ENCODE measurements around the gene RSF1.

Gene RSF1

DNA sequence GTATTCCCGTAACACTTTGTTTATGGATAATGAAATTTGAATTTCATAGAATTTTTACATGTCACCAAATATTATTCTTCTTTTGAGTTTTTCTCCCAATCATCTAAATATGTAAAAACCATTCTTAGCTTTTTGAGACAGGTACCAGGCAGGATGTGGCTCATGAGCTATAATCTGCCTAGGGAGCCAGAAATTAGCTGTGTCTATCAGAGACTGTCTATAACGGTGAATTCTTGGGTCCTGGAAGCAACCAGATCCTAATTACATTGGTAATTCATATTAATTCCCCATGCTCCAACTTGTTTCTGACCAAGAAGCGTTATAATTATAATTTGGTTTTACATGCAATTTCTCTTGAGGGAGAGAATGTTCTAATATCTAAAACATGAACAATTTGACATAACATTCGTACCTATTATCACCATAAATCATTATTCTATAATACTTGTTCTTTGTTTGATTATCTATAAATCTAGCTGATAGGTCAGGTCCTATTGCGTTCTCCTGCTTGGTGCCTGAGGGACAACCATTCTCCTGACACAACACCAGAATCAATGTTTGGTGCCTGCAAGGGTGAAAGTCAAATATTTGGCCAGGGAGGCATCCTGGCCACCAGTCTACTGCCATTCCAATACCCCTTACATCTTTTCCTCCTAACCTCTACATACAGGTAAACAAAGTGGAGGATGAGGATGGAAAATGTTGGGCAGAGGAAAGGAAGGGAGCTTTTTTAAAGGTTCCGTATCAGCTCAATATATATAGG lies 69.9 kb downstream of the RSF1 start:
- no peak overlapping the region for H3K27ac ChIP-seq (replicated peaks; ENCODE audit: low read length)
- no peak overlapping the region for H2BK15ac ChIP-seq (ENCODE audit: low read length)
- no peak overlapping the region for H4K91ac ChIP-seq (ENCODE audit: low read depth, low read length, poor library complexity)
- H2BK5ac ChIP-seq (ENCODE audit: low read length), result no peak overlapping the region
- H4K8ac ChIP-seq (ENCODE audit: low read depth, low read length), result no peak overlapping the region
- WGBS, 2 donors (ENCODE audit: extremely low coverage in 2 of 2, insufficient read length in 2 of 2, insufficient replicate concordance in 1 of 2), result no CpG with 5 or more reads among the region's 6 CpGs
- H2AFZ ChIP-seq (ENCODE audit: low read length), result no peak overlapping the region
- H3K4me2 ChIP-seq (ENCODE audit: insufficient read depth, low read length, poor library complexity, severe bottlenecking), result no peak overlapping the region
- H3K18ac ChIP-seq (ENCODE audit: low read length), result no peak overlapping the region
- DNase-seq (ENCODE audit: low spot score), result no peak
- no peak overlapping the region for H3K4ac ChIP-seq (ENCODE audit: low read length)
- H3K4me1 ChIP-seq (ENCODE audit: control insufficient read depth in 2 of 2, insufficient read depth in 1 of 2, low read depth in 1 of 2, low read length in 2 of 2), result peaks cover 2 to 4% of the 10 kb centered on the region in 2 donors
- H3K79me1 ChIP-seq (ENCODE audit: low read depth, low read length), result no peaks in the 10 kb centered on the region
- no peak overlapping the region for H2AK5ac ChIP-seq (ENCODE audit: low read depth, low read length)
- H3K27me3 ChIP-seq (ENCODE audit: control insufficient read depth in 3 of 3, insufficient read depth in 3 of 3, low read depth in 1 of 3, low read length in 3 of 3), result no peaks in the 10 kb centered on the region
- no peak overlapping the region for H2BK12ac ChIP-seq (ENCODE audit: low read length)
- no peak overlapping the region for H3K14ac ChIP-seq (ENCODE audit: low read length)
- no peak overlapping the region for H3K4me3 ChIP-seq (ENCODE audit: low read length in 2 of 2)
- peaks cover 0 to 2% of the 10 kb centered on the region in 2 donors for H3K9me3 ChIP-seq (replicated peaks in 1 of 2; ENCODE audit: control insufficient read depth in 2 of 2, insufficient read depth in 1 of 2, low read depth in 1 of 2, low read length in 2 of 2)
- H2BK120ac ChIP-seq (ENCODE audit: low read depth, low read length), result no peak overlapping the region
- no peak overlapping the region for H3K23ac ChIP-seq (ENCODE audit: low read depth, low read length, poor library complexity)
- H3K36me3 ChIP-seq (replicated peaks in 1 of 2; ENCODE audit: control insufficient read depth in 2 of 2, insufficient read depth in 2 of 2, low read length in 2 of 2), result peaks cover 4 to 27% of the 10 kb centered on the region in 2 donors
- no peak overlapping the region for H3K9ac ChIP-seq (ENCODE audit: low read depth, low read length, poor library complexity)

DNA sequence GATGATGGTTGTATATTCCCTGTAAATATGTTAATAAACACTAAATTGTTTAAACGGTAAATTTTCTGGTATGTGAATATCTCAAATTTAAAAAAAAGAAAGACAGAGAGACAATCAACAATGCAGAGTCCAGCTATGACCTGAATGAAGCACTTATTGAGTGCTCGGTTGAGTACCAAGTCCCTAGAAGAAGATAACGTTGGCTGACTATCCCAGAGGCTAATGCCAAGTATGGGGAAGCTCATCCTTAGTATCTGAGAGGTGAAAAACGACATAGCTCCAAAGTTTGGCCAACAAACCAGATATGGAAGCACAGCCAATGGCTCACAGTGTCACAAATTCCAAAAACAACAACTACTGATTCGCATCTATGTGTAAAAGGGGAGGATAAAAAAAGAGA lies 71.3 kb downstream of the RSF1 start:
- Histone ChIP-seq H2BK15ac (ENCODE audit: low read length) (no peak overlapping the region), H3K14ac (ENCODE audit: low read length) (no peak overlapping the region), H3K23ac (ENCODE audit: low read depth, low read length, poor library complexity) (no peak overlapping the region), H4K8ac (ENCODE audit: low read depth, low read length) (no peak overlapping the region), H2AFZ (ENCODE audit: low read length) (no peak overlapping the region), H3K18ac (ENCODE audit: low read length) (no peak overlapping the region), H2AK5ac (ENCODE audit: low read depth, low read length) (no peak overlapping the region), H2BK120ac (ENCODE audit: low read depth, low read length) (no peak overlapping the region), H2BK5ac (ENCODE audit: low read length) (no peak overlapping the region), H3K4me1 (ENCODE audit: control insufficient read depth in 2 of 2, insufficient read depth in 1 of 2, low read depth in 1 of 2, low read length in 2 of 2) (peaks cover 2 to 4% of the 10 kb centered on the region in 2 donors), H3K9ac (ENCODE audit: low read depth, low read length, poor library complexity) (no peak overlapping the region), H2BK12ac (ENCODE audit: low read length) (no peak overlapping the region), H3K4ac (ENCODE audit: low read length) (no peak overlapping the region), H3K9me3 (replicated peaks in 1 of 2; ENCODE audit: control insufficient read depth in 2 of 2, insufficient read depth in 1 of 2, low read depth in 1 of 2, low read length in 2 of 2) (peaks cover 0 to 13% of the 10 kb centered on the region in 2 donors), H3K79me1 (ENCODE audit: low read depth, low read length) (no peaks in the 10 kb centered on the region), H4K91ac (ENCODE audit: low read depth, low read length, poor library complexity) (no peak overlapping the region), H3K27me3 (ENCODE audit: control insufficient read depth in 3 of 3, insufficient read depth in 3 of 3, low read depth in 1 of 3, low read length in 3 of 3) (no peaks in the 10 kb centered on the region), H3K4me2 (ENCODE audit: insufficient read depth, low read length, poor library complexity, severe bottlenecking) (no peak overlapping the region), H3K27ac (replicated peaks; ENCODE audit: low read length) (no peak overlapping the region), H3K4me3 (ENCODE audit: low read length in 2 of 2) (no peak overlapping the region), H3K36me3 (replicated peaks in 1 of 2; ENCODE audit: control insufficient read depth in 2 of 2, insufficient read depth in 2 of 2, low read length in 2 of 2) (peaks cover 0 to 24% of the 10 kb centered on the region in 2 donors)
- no CpG with 5 or more reads among the region's 5 CpGs for WGBS, 2 donors (ENCODE audit: extremely low coverage in 2 of 2, insufficient read length in 2 of 2, insufficient replicate concordance in 1 of 2)
- no peak for DNase-seq (ENCODE audit: low spot score)

DNA sequence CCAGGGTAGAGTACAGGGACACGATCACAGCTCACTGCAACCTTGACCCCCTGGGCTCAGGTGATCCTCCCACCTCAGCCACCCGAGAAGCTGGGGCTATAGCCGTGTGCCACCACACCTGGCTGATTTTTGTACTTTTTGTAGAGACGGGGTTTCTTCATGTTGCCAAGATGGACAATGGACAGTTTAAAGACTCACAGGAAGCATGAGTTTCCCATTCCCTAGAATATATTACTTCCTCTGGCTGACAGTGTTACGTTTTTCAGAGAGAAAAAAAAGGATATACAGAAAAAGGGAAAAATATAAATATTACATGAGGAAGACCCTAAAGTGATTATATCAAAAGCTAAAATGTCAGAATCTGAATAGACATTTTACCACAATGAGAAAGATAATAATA lies 72.3 kb downstream of the RSF1 start:
- WGBS, 2 donors (ENCODE audit: extremely low coverage in 2 of 2, insufficient read length in 2 of 2, insufficient replicate concordance in 1 of 2), result no CpG with 5 or more reads among the region's 5 CpGs
- Histone ChIP-seq H3K9ac (ENCODE audit: low read depth, low read length, poor library complexity) (no peak overlapping the region), H4K8ac (ENCODE audit: low read depth, low read length) (no peak overlapping the region), H2AK5ac (ENCODE audit: low read depth, low read length) (no peak overlapping the region), H2BK12ac (ENCODE audit: low read length) (no peak overlapping the region), H2BK120ac (ENCODE audit: low read depth, low read length) (no peak overlapping the region), H3K27ac (replicated peaks; ENCODE audit: low read length) (no peak overlapping the region), H3K27me3 (ENCODE audit: control insufficient read depth in 3 of 3, insufficient read depth in 3 of 3, low read depth in 1 of 3, low read length in 3 of 3) (no peaks in the 10 kb centered on the region), H4K91ac (ENCODE audit: low read depth, low read length, poor library complexity) (no peak overlapping the region), H2BK15ac (ENCODE audit: low read length) (no peak overlapping the region), H3K36me3 (replicated peaks in 1 of 2; ENCODE audit: control insufficient read depth in 2 of 2, insufficient read depth in 2 of 2, low read length in 2 of 2) (peaks cover 0 to 20% of the 10 kb centered on the region in 2 donors), H2BK5ac (ENCODE audit: low read length) (no peak overlapping the region), H2AFZ (ENCODE audit: low read length) (no peak overlapping the region), H3K4me2 (ENCODE audit: insufficient read depth, low read length, poor library complexity, severe bottlenecking) (no peak overlapping the region), H3K79me1 (ENCODE audit: low read depth, low read length) (no peaks in the 10 kb centered on the region), H3K4me3 (ENCODE audit: low read length in 2 of 2) (no peak overlapping the region), H3K9me3 (replicated peaks in 1 of 2; ENCODE audit: control insufficient read depth in 2 of 2, insufficient read depth in 1 of 2, low read depth in 1 of 2, low read length in 2 of 2) (peaks cover 0 to 13% of the 10 kb centered on the region in 2 donors), H3K18ac (ENCODE audit: low read length) (no peak overlapping the region), H3K14ac (ENCODE audit: low read length) (no peak overlapping the region), H3K4ac (ENCODE audit: low read length) (no peak overlapping the region), H3K23ac (ENCODE audit: low read depth, low read length, poor library complexity) (no peak overlapping the region), H3K4me1 (ENCODE audit: control insufficient read depth in 2 of 2, insufficient read depth in 1 of 2, low read depth in 1 of 2, low read length in 2 of 2) (peaks cover 2 to 4% of the 10 kb centered on the region in 2 donors)
- DNase-seq (ENCODE audit: low spot score), result no peak

GRCh38 chr11:77747381-77747969 lies 73.0 kb downstream of the RSF1 start:
- Histone ChIP-seq H3K9ac (ENCODE audit: low read depth, low read length, poor library complexity) (no peak overlapping the region), H3K18ac (ENCODE audit: low read length) (no peak overlapping the region), H3K4ac (ENCODE audit: low read length) (no peak overlapping the region), H4K8ac (ENCODE audit: low read depth, low read length) (no peak overlapping the region), H3K4me2 (ENCODE audit: insufficient read depth, low read length, poor library complexity, severe bottlenecking) (no peak overlapping the region), H3K4me1 (ENCODE audit: control insufficient read depth in 2 of 2, insufficient read depth in 1 of 2, low read depth in 1 of 2, low read length in 2 of 2) (peaks cover 0 to 1% of the 10 kb centered on the region in 2 donors), H4K91ac (ENCODE audit: low read depth, low read length, poor library complexity) (no peak overlapping the region), H3K79me1 (ENCODE audit: low read depth, low read length) (no peaks in the 10 kb centered on the region), H2BK15ac (ENCODE audit: low read length) (no peak overlapping the region), H3K36me3 (replicated peaks in 1 of 2; ENCODE audit: control insufficient read depth in 2 of 2, insufficient read depth in 2 of 2, low read length in 2 of 2) (peaks cover 0 to 25% of the 10 kb centered on the region in 2 donors), H2AK5ac (ENCODE audit: low read depth, low read length) (no peak overlapping the region), H3K27ac (replicated peaks; ENCODE audit: low read length) (no peak overlapping the region), H2BK12ac (ENCODE audit: low read length) (no peak overlapping the region), H2BK120ac (ENCODE audit: low read depth, low read length) (no peak overlapping the region), H2BK5ac (ENCODE audit: low read length) (no peak overlapping the region), H3K9me3 (replicated peaks in 1 of 2; ENCODE audit: control insufficient read depth in 2 of 2, insufficient read depth in 1 of 2, low read depth in 1 of 2, low read length in 2 of 2) (peaks cover 0 to 13% of the 10 kb centered on the region in 2 donors), H2AFZ (ENCODE audit: low read length) (no peak overlapping the region), H3K14ac (ENCODE audit: low read length) (no peak overlapping the region), H3K27me3 (ENCODE audit: control insufficient read depth in 3 of 3, insufficient read depth in 3 of 3, low read depth in 1 of 3, low read length in 3 of 3) (no peaks in the 10 kb centered on the region), H3K23ac (ENCODE audit: low read depth, low read length, poor library complexity) (no peak overlapping the region), H3K4me3 (ENCODE audit: low read length in 2 of 2) (no peak overlapping the region)
- no peak for DNase-seq (ENCODE audit: low spot score)
- WGBS, 2 donors (ENCODE audit: extremely low coverage in 2 of 2, insufficient read length in 2 of 2, insufficient replicate concordance in 1 of 2), result no CpG with 5 or more reads among the region's 3 CpGs
